Measurements from ENCODE around the gene LRP5.

- no peak for TF ChIP-seq JUN (IDR thresholded peaks at IDR 0.05; ENCODE audit: borderline replicate concordance, low read depth, low read length)
- no peak for TF ChIP-seq JUN (CRISPR knock-in tag; IDR thresholded peaks at IDR 0.05; ENCODE audit: borderline replicate concordance)
- TF ChIP-seq, protein P1, sequence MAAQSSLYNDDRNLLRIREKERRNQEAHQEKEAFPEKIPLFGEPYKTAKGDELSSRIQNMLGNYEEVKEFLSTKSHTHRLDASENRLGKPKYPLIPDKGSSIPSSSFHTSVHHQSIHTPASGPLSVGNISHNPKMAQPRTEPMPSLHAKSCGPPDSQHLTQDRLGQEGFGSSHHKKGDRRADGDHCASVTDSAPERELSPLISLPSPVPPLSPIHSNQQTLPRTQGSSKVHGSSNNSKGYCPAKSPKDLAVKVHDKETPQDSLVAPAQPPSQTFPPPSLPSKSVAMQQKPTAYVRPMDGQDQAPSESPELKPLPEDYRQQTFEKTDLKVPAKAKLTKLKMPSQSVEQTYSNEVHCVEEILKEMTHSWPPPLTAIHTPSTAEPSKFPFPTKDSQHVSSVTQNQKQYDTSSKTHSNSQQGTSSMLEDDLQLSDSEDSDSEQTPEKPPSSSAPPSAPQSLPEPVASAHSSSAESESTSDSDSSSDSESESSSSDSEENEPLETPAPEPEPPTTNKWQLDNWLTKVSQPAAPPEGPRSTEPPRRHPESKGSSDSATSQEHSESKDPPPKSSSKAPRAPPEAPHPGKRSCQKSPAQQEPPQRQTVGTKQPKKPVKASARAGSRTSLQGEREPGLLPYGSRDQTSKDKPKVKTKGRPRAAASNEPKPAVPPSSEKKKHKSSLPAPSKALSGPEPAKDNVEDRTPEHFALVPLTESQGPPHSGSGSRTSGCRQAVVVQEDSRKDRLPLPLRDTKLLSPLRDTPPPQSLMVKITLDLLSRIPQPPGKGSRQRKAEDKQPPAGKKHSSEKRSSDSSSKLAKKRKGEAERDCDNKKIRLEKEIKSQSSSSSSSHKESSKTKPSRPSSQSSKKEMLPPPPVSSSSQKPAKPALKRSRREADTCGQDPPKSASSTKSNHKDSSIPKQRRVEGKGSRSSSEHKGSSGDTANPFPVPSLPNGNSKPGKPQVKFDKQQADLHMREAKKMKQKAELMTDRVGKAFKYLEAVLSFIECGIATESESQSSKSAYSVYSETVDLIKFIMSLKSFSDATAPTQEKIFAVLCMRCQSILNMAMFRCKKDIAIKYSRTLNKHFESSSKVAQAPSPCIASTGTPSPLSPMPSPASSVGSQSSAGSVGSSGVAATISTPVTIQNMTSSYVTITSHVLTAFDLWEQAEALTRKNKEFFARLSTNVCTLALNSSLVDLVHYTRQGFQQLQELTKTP (IDR thresholded peaks at IDR 0.05; ENCODE audit: low read depth in 1 of 2, partially characterized antibody in 2 of 2), result no peak
- no peak for TF ChIP-seq EZH2 (IDR thresholded peaks at IDR 0.05; ENCODE audit: borderline replicate concordance, low read depth, low read length)
- TF ChIP-seq CHD1 (IDR thresholded peaks at IDR 0.05; ENCODE audit: low read length), result no peak
- TF ChIP-seq ZNF436 (CRISPR knock-in tag; IDR thresholded peaks at IDR 0.05), result no peak
- no peak for TF ChIP-seq ZFP36 (IDR thresholded peaks at IDR 0.05; ENCODE audit: low read depth, low read length, partially characterized antibody)
- no peak for TF ChIP-seq CTCF (IDR thresholded peaks at IDR 0.05 in 2 of 3, conservative IDR thresholded peaks at IDR 0.05 in 1 of 3; ENCODE audit: insufficient read depth in 2 of 3, low read depth in 1 of 3, low read length in 3 of 3)
- TF ChIP-seq DNMT1 (IDR thresholded peaks at IDR 0.05), result no peak
- no peak for TF ChIP-seq NFYB (IDR thresholded peaks at IDR 0.05; ENCODE audit: extremely low read depth, insufficient read length)
- TF ChIP-seq REST (IDR thresholded peaks at IDR 0.05; ENCODE audit: borderline replicate concordance), result no peak
- TF ChIP-seq REST (CRISPR knock-in tag; IDR thresholded peaks at IDR 0.05; ENCODE audit: low read depth), result no peak
- TF ChIP-seq, protein P2, sequence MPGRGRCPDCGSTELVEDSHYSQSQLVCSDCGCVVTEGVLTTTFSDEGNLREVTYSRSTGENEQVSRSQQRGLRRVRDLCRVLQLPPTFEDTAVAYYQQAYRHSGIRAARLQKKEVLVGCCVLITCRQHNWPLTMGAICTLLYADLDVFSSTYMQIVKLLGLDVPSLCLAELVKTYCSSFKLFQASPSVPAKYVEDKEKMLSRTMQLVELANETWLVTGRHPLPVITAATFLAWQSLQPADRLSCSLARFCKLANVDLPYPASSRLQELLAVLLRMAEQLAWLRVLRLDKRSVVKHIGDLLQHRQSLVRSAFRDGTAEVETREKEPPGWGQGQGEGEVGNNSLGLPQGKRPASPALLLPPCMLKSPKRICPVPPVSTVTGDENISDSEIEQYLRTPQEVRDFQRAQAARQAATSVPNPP (IDR thresholded peaks at IDR 0.05; ENCODE audit: borderline replicate concordance, insufficient read depth, insufficient read length), result no peak
- TF ChIP-seq BRCA1 (IDR thresholded peaks at IDR 0.05), result no peak
- TF ChIP-seq BRCA1 (CRISPR knock-in tag; IDR thresholded peaks at IDR 0.05), result no peak
- TF ChIP-seq DACH1 (IDR thresholded peaks at IDR 0.05; ENCODE audit: partially characterized antibody), result no peak
Observed at GRCh38 chr11:68441466-68442230, 129.3 kb downstream of the LRP5 start.

Data from K562 (cell line).